ENCODE results near the gene RHOXF1.
"Not testable (repeated sequence)": the region's sequence is repeated elsewhere in the genome, so short reads cannot be mapped to it uniquely, and the experiment has no call there.

Gene RHOXF1

GRCh38 chrX:120085553-120086185, 30.0 kb downstream of the RHOXF1 start:
- DNase-seq (ENCODE audit: low read depth in 2 of 2) = not testable (repeated sequence)

- not testable (repeated sequence) for DNase-seq (ENCODE audit: low read depth in 2 of 2)
These were observed 38.1 kb downstream of the RHOXF1 start, which contains the start of gene RHOXF2B for GRCh38 chrX:120077590-120077989. Gene RHOXF2B (minus strand): TSS chrX:120077690. CDS start chrX:120077552, 138 bp downstream.

- DNase-seq (ENCODE audit: low read depth in 2 of 2) = not testable (repeated sequence)
These were observed 49.5 kb downstream of the RHOXF1 start for GRCh38 chrX:120066169-120066568.
